GM12864 (cell line): Measurements from ENCODE around the gene FOXP4.

Experiments
- DNase-seq: peaks from one replicate; pipeline ENCODE4 v3.0.0-alpha.2; 2011; ENCODE audit warnings: low read depth
- H3K4me3 ChIP-seq: 2 replicates; pipeline ENCODE4 v1.5.1; 2011; ENCODE audit warnings: mild to moderate bottlenecking, low read depth, low read length, control low read depth
- CTCF ChIP-seq: IDR thresholded peaks from 2 replicates; pipeline ENCODE4 v1.5.1; 2011; ENCODE audit warnings: low read depth, mild to moderate bottlenecking, moderate library complexity, low read length, control low read depth, inconsistent platforms; ENCODE audit errors: missing control alignments

The FOXP4 gene

GRCh38 chr6:41634657-41635056 is 88.5 kb downstream of the FOXP4 start:
- no peak overlapping the region for H3K4me3 ChIP-seq
- no peak for TF ChIP-seq CTCF
- no peak for DNase-seq

DNA sequence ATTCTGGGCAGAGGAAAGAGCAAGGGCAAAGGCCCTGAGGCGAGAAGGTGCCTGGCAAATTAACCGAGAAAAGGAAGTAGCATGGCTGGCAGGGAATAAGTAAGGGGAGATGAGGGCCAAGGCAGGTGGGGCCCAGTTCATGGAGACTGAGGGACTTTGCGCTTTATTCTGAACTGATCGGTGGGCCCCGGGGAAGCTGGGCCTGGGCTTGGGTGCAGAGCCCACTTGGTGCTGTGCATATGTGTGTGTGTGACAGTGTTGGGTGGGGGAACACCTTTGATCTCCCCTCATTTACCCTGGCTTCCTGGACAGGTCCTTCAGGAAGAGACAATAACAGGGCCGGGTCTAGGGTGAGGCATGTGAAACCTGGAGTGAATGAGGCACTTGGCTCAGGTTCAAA is 89.2 kb downstream of the FOXP4 start:
- DNase-seq, result no peak
- H3K4me3 ChIP-seq, result no peak overlapping the region
- TF ChIP-seq CTCF, result no peak

DNA sequence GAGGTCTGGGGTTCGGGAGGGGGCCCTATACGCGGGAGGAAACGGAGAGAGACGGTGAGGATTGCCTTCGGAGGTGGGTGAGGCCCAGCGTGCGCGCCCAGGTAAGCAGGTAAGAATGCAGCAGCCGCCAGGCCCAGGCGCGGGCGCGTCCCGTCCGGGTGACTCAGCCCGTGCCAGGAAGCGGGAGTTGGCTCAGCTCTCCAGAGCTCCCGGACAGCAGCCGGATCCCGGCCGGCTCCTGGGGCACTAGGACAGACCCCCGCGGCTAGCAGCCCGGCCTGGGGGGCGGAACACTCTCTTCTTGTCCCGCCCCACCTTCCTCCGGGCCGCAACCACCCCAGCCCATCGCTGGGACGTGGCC is 90.6 kb downstream of the FOXP4 start:
- TF ChIP-seq CTCF, result no peak
- H3K4me3 ChIP-seq, result no peak overlapping the region
- DNase-seq, result no peak

DNA sequence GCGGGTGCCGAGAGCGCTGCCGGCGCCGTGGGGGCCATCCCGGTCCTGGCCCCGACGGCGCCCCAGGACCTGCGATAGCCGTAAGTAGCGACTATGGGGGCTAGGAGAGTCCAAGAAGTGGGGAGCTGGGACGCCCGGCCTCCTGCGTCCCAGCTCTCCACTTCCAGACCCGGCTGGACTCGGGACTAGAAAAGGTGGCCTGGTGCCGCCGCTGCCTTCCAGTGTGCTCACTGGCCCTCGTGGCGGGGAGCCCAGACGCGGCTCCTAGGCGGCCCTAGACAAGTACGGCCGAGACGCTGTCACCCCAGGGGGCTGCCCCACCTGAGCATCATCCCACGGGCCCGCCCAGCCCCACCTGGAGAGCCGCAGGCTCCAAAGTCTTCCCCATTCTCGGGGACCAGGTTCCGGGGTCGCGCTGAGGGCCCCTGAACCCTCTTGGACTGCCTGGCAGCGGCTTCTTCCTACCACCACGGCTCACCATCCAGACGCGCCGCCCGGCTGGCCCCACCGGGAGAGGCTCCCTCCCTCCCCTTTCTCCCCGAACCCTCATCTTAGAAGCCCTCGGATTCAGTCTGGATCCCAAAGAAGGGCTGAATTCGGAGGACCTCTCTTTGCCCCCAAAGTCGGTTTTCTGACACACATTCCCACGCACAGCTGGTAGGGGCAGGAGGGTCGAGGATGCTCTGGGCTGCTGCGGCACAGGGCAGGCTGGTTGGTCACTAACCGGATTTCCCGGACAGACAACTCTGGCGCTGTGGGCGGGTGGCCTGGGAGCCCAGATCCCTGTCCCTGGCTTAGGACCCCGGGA is 91.2 kb downstream of the FOXP4 start:
- H3K4me3 ChIP-seq, result no peak overlapping the region
- DNase-seq, result no peak
- no peak for TF ChIP-seq CTCF

DNA sequence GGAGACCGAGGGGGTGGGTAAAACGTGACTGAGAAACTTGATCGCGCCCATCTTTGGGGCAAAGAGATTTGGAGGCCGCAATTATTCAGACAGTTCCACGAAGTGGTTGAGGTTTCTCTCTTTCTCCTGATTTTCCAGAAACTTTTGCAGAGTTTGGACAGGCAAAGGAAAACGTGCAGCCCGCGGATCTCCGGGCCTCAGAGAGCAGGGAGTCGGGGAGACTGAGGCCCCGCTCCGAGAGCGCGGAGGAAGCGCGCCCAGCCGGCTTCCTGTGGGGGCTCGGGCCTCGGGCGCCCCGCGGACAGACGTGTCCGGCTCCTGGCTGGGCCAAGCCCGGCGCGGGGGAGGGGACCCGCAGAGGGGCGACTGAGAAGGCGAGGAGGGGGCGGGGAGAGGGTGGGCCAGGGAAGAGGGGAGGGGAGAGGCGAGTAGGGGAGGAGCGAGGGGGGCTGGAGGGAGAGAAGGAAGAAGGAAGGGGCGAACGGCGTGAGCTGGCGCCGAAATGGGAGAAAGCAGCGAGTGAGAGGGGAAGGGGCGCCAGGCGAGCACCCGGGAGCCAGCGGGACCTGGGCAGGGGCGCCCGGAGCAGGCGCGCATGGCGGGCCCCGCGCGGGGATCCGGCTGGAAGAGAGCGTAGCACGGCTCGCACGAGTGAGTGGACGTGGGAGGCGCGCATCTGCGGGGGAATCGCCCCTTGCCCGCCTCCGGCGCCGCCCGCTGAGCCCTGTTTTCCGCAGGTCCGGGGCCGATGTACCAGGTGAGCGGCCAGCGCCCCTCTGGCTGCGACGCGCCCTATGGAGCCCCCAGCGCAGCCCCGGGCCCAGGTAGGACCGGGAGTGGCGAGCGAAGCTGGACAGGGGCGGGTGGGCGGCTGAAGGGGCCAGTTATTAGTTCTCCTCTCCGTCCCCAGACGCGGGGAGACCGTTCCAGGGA is 92.1 kb downstream of the FOXP4 start, which contains the start of gene MDFI:
Gene MDFI (plus strand): TSS at position 467 of the 933 bp plus-strand sequence. CDS start 282 bp downstream, at position 749.
- no peak within 1 kb of the TSS for H3K4me3 ChIP-seq
- TF ChIP-seq CTCF, result no peak
- DNase-seq, result no peak

- no peak for TF ChIP-seq CTCF
- DNase-seq, result no peak
- no peak overlapping the region for H3K4me3 ChIP-seq
Observed at GRCh38 chr6:41638935-41639808, 93.0 kb downstream of the FOXP4 start.
